ENCODE measurements around the gene EML6. TPM values are rescaled to one million over a fixed set of nuclear protein-coding genes. Genes with fewer than 3 reads are reported as not detected.

Gene EML6
- total RNA-seq, 1 experiment from 2014 or later, result 1.5 TPM

DNA sequence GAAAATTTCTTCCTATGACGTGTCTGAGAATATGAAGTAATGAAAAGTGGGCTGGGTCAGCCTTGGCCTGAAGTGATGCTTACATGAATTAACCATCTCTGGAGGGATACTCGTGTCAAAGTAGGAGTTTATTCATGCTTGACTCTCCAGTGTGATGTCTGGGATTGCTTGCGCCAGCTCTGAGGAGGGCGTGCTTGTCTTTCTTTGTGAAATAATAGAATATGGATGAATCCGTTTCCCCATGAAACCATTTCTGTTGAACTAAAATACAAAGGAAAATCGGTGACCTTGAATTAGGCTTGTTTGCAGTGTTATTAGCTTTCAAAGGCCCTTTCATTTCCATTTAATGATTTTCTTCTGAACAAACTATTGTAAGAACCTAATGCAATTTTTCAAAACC lies 77.9 kb downstream of the EML6 start:
- H3K4ac ChIP-seq (ENCODE audit: low read depth, low read length), result no peak overlapping the region
- H4K8ac ChIP-seq (replicated peaks; ENCODE audit: insufficient read length, low read depth, low read length), result no peak overlapping the region
- no peak overlapping the region for H3K18ac ChIP-seq (ENCODE audit: insufficient read length, low read depth, low read length)
- no peaks in the 10 kb centered on the region for H3K27me3 Mint-ChIP-seq (ENCODE audit: low read depth)
- no peak overlapping the region for H4K91ac ChIP-seq (ENCODE audit: insufficient read length, low read depth, low read length)
- H2AK5ac ChIP-seq (ENCODE audit: insufficient read length, low read length), result no peak overlapping the region
- H3K4me1 ChIP-seq (ENCODE audit: insufficient read depth, low read length), result no peaks in the 10 kb centered on the region
- no peak overlapping the region for H3T11ph ChIP-seq (ENCODE audit: low read length)
- no peak overlapping the region for H2BK12ac ChIP-seq (ENCODE audit: insufficient read length, low read depth, low read length)
- no peaks in the 10 kb centered on the region for H3K27me3 ChIP-seq (ENCODE audit: insufficient read depth, low read length)
- DNase-seq, result no peak
- H3K9me3 Mint-ChIP-seq, result no peaks in the 10 kb centered on the region
- H3K79me1 ChIP-seq (ENCODE audit: insufficient read depth, low read depth, low read length, poor library complexity, severe bottlenecking), result no peaks in the 10 kb centered on the region
- no peak overlapping the region for H2BK5ac ChIP-seq (ENCODE audit: insufficient read length, low read length)
- H3K56ac ChIP-seq (ENCODE audit: insufficient read length, low read depth, low read length), result no peak overlapping the region
- no peak overlapping the region for H3K27ac Mint-ChIP-seq
- H3K14ac ChIP-seq (ENCODE audit: insufficient read depth, low read length), result no peak overlapping the region
- H2AFZ ChIP-seq (ENCODE audit: low read length), result no peak overlapping the region
- H3K4me1 Mint-ChIP-seq, result peaks cover 11 to 16% of the 10 kb centered on the region in 2 experiments
- H3K4me3 Mint-ChIP-seq, result no peak overlapping the region
- WGBS (ENCODE audit: extremely low coverage, insufficient read length, low lambda C conversion rate), result no CpG with 5 or more reads among the region's 6 CpGs
- no peaks in the 10 kb centered on the region for H3K79me2 ChIP-seq (ENCODE audit: insufficient read depth, low read length)
- no peak overlapping the region for H3K4me2 ChIP-seq (ENCODE audit: insufficient read depth, insufficient read length, low read length)
- no peak overlapping the region for H3K9ac ChIP-seq (ENCODE audit: extremely low read depth, insufficient read length, low read length)
- no peaks in the 10 kb centered on the region for H4K20me1 ChIP-seq (ENCODE audit: control insufficient read depth, insufficient read depth, insufficient read length)
- TF ChIP-seq, protein P1, sequence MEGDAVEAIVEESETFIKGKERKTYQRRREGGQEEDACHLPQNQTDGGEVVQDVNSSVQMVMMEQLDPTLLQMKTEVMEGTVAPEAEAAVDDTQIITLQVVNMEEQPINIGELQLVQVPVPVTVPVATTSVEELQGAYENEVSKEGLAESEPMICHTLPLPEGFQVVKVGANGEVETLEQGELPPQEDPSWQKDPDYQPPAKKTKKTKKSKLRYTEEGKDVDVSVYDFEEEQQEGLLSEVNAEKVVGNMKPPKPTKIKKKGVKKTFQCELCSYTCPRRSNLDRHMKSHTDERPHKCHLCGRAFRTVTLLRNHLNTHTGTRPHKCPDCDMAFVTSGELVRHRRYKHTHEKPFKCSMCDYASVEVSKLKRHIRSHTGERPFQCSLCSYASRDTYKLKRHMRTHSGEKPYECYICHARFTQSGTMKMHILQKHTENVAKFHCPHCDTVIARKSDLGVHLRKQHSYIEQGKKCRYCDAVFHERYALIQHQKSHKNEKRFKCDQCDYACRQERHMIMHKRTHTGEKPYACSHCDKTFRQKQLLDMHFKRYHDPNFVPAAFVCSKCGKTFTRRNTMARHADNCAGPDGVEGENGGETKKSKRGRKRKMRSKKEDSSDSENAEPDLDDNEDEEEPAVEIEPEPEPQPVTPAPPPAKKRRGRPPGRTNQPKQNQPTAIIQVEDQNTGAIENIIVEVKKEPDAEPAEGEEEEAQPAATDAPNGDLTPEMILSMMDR (conservative IDR thresholded peaks at IDR 0.05), result no peak
- H3K9me3 ChIP-seq (ENCODE audit: control insufficient read depth, low read depth, low read length), result no peaks in the 10 kb centered on the region
- no peak overlapping the region for H2BK120ac ChIP-seq (ENCODE audit: low read depth, low read length, poor library complexity, severe bottlenecking)
- no peak overlapping the region for H3K23ac ChIP-seq (ENCODE audit: insufficient read length, low read depth, low read length)
- H3K36me3 Mint-ChIP-seq (ENCODE audit: insufficient read depth in 1 of 3, low read depth in 3 of 3), result no peaks in the 10 kb centered on the region
- no peak overlapping the region for H4K5ac ChIP-seq (ENCODE audit: insufficient read length, low read depth, low read length)
- no peak overlapping the region for H3K27ac ChIP-seq (ENCODE audit: insufficient read length, low read depth, low read length)
- no peak overlapping the region for H2BK15ac ChIP-seq (ENCODE audit: low read depth, low read length)
- H2BK20ac ChIP-seq (ENCODE audit: low read depth, low read length, poor library complexity, severe bottlenecking), result no peak overlapping the region
- no peaks in the 10 kb centered on the region for H3K23me2 ChIP-seq (ENCODE audit: insufficient read length, low read depth, low read length, poor library complexity, severe bottlenecking)
